A673 (cell line): ENCODE measurements around the gene LAMA4. TPM values are rescaled to one million over a fixed set of nuclear protein-coding genes. Genes with fewer than 3 reads are reported as not detected.

Experiments
- BruUV-seq: library from RNA; stranded (reverse); fragments of 400-500 nt; replicated peaks from 2 replicates; lab custom pipeline; 2021; lab: Mats Ljungman, UMichigan
- CTCF ChIA-PET: fragments of 300-600 bp; sonication (Branson Sonifier 250); formaldehyde crosslinking; loops from one replicate; lab custom pipeline; 2022; ENCODE audit warnings: antibody characterized with exemption; lab: Charles Lee
- POLR2A ChIA-PET: fragments of 300-600 bp; sonication (Branson Sonifier 250); formaldehyde crosslinking; loops from one replicate; lab custom pipeline; 2022; ENCODE audit warnings: antibody characterized with exemption; ENCODE audit not compliant: low non-redundant PET; lab: Charles Lee
- DNase-seq: peaks from one replicate; pipeline ENCODE4 v3.0.0-alpha.2; 2015; ENCODE audit warnings: low spot score
- H3K27ac ChIP-seq: fragments of 200-600 bp; sonication (generic); 2 replicates; pipeline ENCODE4 v1.5.1; 2016; ENCODE audit warnings: mixed run types, low read depth, mild to moderate bottlenecking, mixed read lengths, antibody characterized with exemption, low read length; ENCODE audit not compliant: poor library complexity, severe bottlenecking
- H3K27me3 ChIP-seq: fragments of 200-600 bp; sonication (generic); replicated peaks from 2 replicates; pipeline ENCODE4 v1.6.1; 2017; ENCODE audit warnings: mixed run types, low read depth, mild to moderate bottlenecking, mixed read lengths, antibody characterized with exemption, low read length; ENCODE audit not compliant: insufficient read depth, poor library complexity
- H3K36me3 ChIP-seq: fragments of 200-600 bp; sonication (generic); 2 replicates; pipeline ENCODE4 v1.6.1; 2016; ENCODE audit warnings: mixed run types, mild to moderate bottlenecking, mixed read lengths, antibody characterized with exemption, low read length; ENCODE audit not compliant: insufficient read depth, poor library complexity, severe bottlenecking
- H3K4me1 ChIP-seq: fragments of 200-600 bp; sonication (generic); 2 replicates; pipeline ENCODE4 v1.6.1; 2017; ENCODE audit warnings: mixed run types, mild to moderate bottlenecking, mixed read lengths, antibody characterized with exemption, low read length; ENCODE audit not compliant: insufficient read depth, poor library complexity, severe bottlenecking
- H3K4me3 ChIP-seq: fragments of 200-600 bp; sonication (generic); 2 replicates; pipeline ENCODE4 v1.5.1; 2016; ENCODE audit warnings: low read depth, mixed run types, mild to moderate bottlenecking, mixed read lengths, low read length; ENCODE audit not compliant: poor library complexity, severe bottlenecking
- H3K9me3 ChIP-seq: fragments of 200-600 bp; sonication (generic); 2 replicates; pipeline ENCODE4 v1.6.1; 2016; ENCODE audit warnings: mixed run types, low read depth, mild to moderate bottlenecking, mixed read lengths, antibody characterized with exemption, low read length; ENCODE audit not compliant: poor library complexity, severe bottlenecking
- EZH2 ChIP-seq: fragments of 200-600 bp; sonication (generic); IDR thresholded peaks from 2 replicates; pipeline ENCODE4 v1.6.1; 2017; ENCODE audit warnings: borderline replicate concordance, low read depth, mild to moderate bottlenecking, mixed read lengths, antibody characterized with exemption, low read length; ENCODE audit not compliant: poor library complexity, severe bottlenecking
- intact Hi-C: fragments of 100-400 bp; cut with micrococcal nuclease; formaldehyde crosslinking; loops from one replicate; pipeline ENCODE4 v1.10.0; 2022; ENCODE audit not compliant: unreplicated experiment
- total RNA-seq: library from RNA; stranded (reverse); gene quantifications from 2 replicates; pipeline ENCODE4 v1.2.3, GENCODE V29; 2021
- TF ChIP-seq, protein P1 (sequence below): fragments of 300-800, 200-600 bp; sonication (generic); conservative IDR thresholded peaks from 2 replicates; pipeline ENCODE4 v1.5.1; 2017; ENCODE audit warnings: low read depth, mild to moderate bottlenecking, antibody characterized with exemption, low read length, moderate library complexity, mixed read lengths

LAMA4 gene
- total RNA-seq, 1 experiment from 2014 or later = 1.2 TPM

- Histone ChIP-seq H3K4me3 (no peak overlapping the region), H3K27ac (no peak overlapping the region), H3K36me3 (no peaks in the 10 kb centered on the region), H3K27me3 (no peaks in the 10 kb centered on the region), H3K9me3 (no peaks in the 10 kb centered on the region), H3K4me1 (peaks cover 19% of the 10 kb centered on the region)
- CTCF ChIA-PET = interaction anchor here (0.5 kb wide), 1 partner anchor 104 kb away, joined by 11 read pairs; no protein-coding TSS in a partner anchor
- BruUV-seq = no TSS peak
- intact Hi-C loops = no loop called here
- no peak for DNase-seq
- POLR2A ChIA-PET = no interaction called here
- TF ChIP-seq EZH2 = no peak
Measured at GRCh38 chr6:112145080-112145573, 109.2 kb downstream of the LAMA4 start.

DNA sequence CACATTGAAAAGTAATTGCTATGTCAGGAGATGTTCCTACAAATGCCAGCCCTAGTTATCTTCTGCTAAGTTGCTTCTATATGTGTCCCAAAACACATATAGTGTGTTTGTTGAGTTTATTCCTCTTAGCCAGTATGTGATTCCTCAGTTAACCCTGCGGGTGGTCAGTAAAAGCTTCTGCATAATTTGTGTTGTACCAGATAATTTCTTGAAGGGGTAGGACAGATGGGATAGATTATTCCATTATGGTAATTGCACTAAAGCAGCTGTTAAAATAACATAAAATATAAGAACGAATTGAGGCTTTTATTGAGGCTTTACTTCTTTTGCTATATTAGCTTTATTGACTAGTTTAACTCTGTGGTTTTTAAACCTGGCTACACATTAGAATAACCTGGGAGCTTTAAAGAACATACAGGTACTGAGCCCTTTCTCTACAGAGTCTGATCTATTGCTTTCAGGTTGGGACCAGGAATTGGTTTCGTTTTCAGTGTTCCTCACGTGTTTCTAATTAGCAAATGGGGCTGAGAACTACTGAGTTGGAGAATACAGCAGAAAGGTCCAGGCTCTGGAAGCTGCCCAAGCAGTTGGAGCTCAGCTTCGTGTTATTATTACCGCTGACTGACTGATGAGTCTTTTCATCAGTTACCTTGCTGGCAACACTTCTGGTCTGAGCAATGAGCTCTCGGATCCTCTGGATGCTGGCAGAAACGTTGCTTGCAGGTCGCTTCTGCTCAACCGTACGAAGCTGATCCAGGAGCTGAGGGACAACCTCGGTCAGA is 110.0 kb downstream of the LAMA4 start:
- H3K27me3 ChIP-seq = no peaks in the 10 kb centered on the region
- CTCF ChIA-PET = interaction anchor here (0.5 kb wide), 1 partner anchor 105 kb away, joined by 11 read pairs; no protein-coding TSS in a partner anchor
- H3K4me3 ChIP-seq = peak overlapping the region; percentile 22
- no peaks in the 10 kb centered on the region for H3K9me3 ChIP-seq
- peaks cover 13% of the 10 kb centered on the region for H3K4me1 ChIP-seq
- TF ChIP-seq, protein P1, sequence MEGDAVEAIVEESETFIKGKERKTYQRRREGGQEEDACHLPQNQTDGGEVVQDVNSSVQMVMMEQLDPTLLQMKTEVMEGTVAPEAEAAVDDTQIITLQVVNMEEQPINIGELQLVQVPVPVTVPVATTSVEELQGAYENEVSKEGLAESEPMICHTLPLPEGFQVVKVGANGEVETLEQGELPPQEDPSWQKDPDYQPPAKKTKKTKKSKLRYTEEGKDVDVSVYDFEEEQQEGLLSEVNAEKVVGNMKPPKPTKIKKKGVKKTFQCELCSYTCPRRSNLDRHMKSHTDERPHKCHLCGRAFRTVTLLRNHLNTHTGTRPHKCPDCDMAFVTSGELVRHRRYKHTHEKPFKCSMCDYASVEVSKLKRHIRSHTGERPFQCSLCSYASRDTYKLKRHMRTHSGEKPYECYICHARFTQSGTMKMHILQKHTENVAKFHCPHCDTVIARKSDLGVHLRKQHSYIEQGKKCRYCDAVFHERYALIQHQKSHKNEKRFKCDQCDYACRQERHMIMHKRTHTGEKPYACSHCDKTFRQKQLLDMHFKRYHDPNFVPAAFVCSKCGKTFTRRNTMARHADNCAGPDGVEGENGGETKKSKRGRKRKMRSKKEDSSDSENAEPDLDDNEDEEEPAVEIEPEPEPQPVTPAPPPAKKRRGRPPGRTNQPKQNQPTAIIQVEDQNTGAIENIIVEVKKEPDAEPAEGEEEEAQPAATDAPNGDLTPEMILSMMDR = no peak
- TF ChIP-seq EZH2 = no peak
- POLR2A ChIA-PET = no interaction called here
- H3K36me3 ChIP-seq = no peaks in the 10 kb centered on the region
- DNase-seq = peak; percentile 60
- intact Hi-C loops = no loop called here
- no TSS peak for BruUV-seq
- no peak overlapping the region for H3K27ac ChIP-seq

GRCh38 chr6:112141707-112142106 is 112.7 kb downstream of the LAMA4 start:
- ChIA-PET POLR2A (no interaction called here), CTCF (no interaction called here)
- no TSS peak for BruUV-seq
- no peak overlapping the region for H3K27ac ChIP-seq
- DNase-seq = no peak
- H3K9me3 ChIP-seq = no peaks in the 10 kb centered on the region
- no peaks in the 10 kb centered on the region for H3K27me3 ChIP-seq
- no peak overlapping the region for H3K4me3 ChIP-seq
- H3K36me3 ChIP-seq = no peaks in the 10 kb centered on the region
- peaks cover 13% of the 10 kb centered on the region for H3K4me1 ChIP-seq
- intact Hi-C loops = no loop called here
- TF ChIP-seq, protein P1 = no peak
- no peak for TF ChIP-seq EZH2
